NT2/D1 (cell line): ENCODE measurements around the gene TIGD7.

Experiments
- YY1 ChIP-seq: IDR thresholded peaks from 2 replicates; pipeline ENCODE4 v1.6.1; 2011; ENCODE audit not compliant: insufficient read length, insufficient read depth
- ZNF274 ChIP-seq: IDR thresholded peaks from 2 replicates; pipeline ENCODE4 v1.6.1; 2011; ENCODE audit warnings: mild to moderate bottlenecking, low read depth, low read length

GRCh38 chr16:3321816-3322215 is 16.6 kb upstream of the TIGD7 start:
- TF ChIP-seq ZNF274: no peak
- TF ChIP-seq YY1: no peak
